ENCODE measurements around the gene SSRP1. TPM values are rescaled to one million over a fixed set of nuclear protein-coding genes. Genes with fewer than 3 reads are reported as not detected.

Gene SSRP1
- total RNA-seq, 1 donor from 2014 or later = 33.8 TPM

DNA sequence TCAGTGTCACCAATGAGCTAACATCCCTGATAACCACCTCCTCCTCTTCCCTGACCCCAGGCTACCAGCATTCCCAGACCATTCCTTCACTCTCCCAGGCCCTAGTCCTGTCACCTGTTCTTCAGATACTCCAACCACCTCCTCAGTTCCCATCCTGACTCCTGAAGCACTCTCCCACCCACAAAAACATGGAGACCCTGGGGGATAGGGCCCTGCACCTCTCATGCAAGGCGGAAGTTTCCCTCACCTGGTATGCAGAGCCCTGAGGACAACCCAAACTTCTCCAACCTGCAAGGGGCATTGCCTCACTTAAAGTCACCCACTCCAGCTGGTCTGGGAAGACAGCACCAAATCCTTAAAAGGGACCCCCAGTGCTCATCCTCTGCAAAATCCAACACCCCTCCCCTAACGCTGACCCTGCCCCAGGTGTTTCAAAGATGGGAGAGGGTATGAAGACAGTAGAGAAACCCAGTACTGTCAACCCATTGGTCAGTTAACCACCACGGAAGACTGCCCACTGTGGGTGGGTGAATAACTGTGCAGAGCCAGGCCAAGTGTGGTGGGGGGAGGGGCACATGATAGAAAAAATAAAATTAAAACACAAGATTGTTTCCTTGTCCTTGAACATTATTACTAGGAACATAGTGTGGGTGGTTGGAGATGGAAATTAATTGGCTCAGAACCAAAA lies 12.4 kb downstream of the SSRP1 start:
- ATAC-seq = no peak
- intact Hi-C loops (cut with DNase I) = no loop called here

GRCh38 chr11:57322256-57323166 lies 13.2 kb downstream of the SSRP1 start:
- DNase-seq (ENCODE audit: missing footprints) = peak; percentile 93
- intact Hi-C loops (cut with DNase I) = no loop called here
- ATAC-seq = peak; percentile 76

More for the DNA sequence above, 12.4 kb downstream of the SSRP1 start:
- DNase-seq (ENCODE audit: missing footprints) = no peak

GRCh38 chr11:57321388-57322255 lies 14.1 kb downstream of the SSRP1 start:
- ATAC-seq (peak; percentile 0), DNase-seq (ENCODE audit: missing footprints) (no peak)
- intact Hi-C loops (cut with DNase I) = no loop called here

DNA sequence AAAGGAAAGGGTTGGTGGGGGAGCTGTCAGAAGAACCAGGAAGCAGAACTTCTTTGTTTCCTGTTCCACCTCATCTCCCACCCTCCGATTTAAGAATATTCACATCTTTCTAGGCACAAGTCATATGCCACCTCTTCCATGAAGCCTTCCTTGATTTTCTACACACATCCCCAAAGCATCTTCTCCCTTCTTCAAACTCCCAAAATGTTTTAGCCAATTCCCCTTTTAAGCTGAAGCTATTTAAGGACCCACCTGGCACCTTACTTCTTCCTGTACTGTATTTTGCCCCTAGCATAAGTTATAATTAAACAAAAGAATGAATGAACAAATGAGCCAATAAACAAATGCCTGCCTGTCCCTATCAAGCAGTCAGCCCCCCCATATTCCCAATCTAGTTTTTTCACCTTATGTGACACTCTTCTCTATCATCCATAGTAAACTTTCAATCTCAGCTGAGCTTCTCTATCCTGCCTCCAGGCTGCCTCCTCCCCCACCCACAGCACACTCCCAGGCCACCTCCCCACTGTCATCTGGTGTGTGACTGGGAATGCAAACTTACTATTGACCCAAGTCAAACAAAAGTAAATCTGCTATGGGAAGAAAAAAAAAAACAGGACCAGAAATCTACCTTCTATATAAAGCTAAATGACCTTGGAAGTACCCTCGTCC lies 14.8 kb downstream of the SSRP1 start:
- intact Hi-C loops (cut with DNase I) = no loop called here
- DNase-seq (ENCODE audit: missing footprints) (no peak), ATAC-seq (no peak)

DNA sequence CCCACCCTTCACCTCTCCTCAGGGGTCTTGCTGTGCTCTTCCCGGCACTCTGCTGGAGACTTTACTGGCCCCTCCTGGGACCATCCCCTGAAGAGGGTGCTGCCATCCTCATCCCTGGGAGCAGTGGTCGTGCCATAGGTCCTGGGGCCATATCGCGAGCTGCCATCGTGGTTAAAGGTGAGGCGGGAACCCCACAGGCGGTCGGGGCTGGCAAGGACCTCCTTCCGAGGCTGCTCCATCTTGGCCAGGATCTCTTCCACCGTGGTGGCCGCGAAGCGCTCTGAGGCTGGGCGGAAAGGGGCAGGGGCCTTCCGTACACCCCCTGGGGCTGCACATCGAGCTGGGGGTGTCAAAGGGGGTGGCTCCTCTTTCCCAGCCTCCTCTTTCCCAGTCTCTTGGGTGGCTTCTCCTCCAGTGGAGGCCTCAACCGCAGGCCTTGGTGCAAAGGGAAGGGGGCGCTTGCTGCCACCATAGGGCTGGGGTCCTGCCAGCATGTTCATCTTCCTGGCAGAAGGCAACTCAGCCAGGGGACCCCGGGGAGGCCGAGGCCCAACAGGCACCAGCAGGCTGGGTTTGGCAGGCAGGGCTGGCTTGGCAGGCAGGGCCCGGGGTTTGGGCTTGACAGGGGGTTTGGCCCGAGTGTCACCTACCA lies 15.5 kb downstream of the SSRP1 start:
- no peak for ATAC-seq
- intact Hi-C loops (cut with DNase I) = no loop called here
- DNase-seq (ENCODE audit: missing footprints) = no peak

GRCh38 chr11:57318178-57318577 lies 17.5 kb downstream of the SSRP1 start:
- DNase-seq (ENCODE audit: missing footprints) (no peak), ATAC-seq (no peak)

GRCh38 chr11:57316017-57316416 lies 19.7 kb downstream of the SSRP1 start:
- ATAC-seq (no peak), DNase-seq (ENCODE audit: missing footprints) (no peak)
- intact Hi-C loops (cut with DNase I) = no loop called here

More at GRCh38 chr11:57318178-57318577, 17.5 kb downstream of the SSRP1 start:
- intact Hi-C loops (cut with DNase I) = no loop called here

- intact Hi-C loops (cut with DNase I) = no loop called here
- ATAC-seq (no peak), DNase-seq (ENCODE audit: missing footprints) (no peak)
Measured at GRCh38 chr11:57315491-57315890, 20.2 kb downstream of the SSRP1 start.

GRCh38 chr11:57314221-57314973 lies 21.3 kb downstream of the SSRP1 start:
- ATAC-seq (no peak), DNase-seq (ENCODE audit: missing footprints) (no peak)
- intact Hi-C loops (cut with DNase I) = no loop called here

DNA sequence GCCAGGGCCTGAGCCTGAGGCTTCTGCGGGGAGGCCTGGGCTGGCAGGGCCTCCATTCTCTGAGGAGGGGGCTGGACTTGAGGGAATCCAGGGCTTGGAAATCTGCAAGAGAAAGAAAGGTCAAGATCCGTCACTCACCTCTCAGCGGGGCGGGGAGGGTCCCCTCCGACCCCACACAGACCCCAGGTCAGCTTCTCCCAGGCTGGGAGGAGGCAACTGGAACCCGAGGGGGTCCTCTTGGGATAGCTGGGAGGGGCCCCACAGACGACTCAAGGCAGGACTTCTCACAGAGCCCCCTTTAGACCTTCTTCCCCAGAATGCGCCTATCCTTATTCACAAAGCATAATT lies 21.9 kb downstream of the SSRP1 start:
- intact Hi-C loops (cut with DNase I) = no loop called here
- ATAC-seq (no peak), DNase-seq (ENCODE audit: missing footprints) (no peak)

- DNase-seq (ENCODE audit: missing footprints) = no peak
- intact Hi-C loops (cut with DNase I) = no loop called here
- ATAC-seq = no peak
Measured at GRCh38 chr11:57313071-57313787, 22.5 kb downstream of the SSRP1 start.

- DNase-seq (ENCODE audit: missing footprints) = no peak
- intact Hi-C loops (cut with DNase I) = no loop called here
- ATAC-seq = no peak
Measured at GRCh38 chr11:57312511-57313021, 23.1 kb downstream of the SSRP1 start.

DNA sequence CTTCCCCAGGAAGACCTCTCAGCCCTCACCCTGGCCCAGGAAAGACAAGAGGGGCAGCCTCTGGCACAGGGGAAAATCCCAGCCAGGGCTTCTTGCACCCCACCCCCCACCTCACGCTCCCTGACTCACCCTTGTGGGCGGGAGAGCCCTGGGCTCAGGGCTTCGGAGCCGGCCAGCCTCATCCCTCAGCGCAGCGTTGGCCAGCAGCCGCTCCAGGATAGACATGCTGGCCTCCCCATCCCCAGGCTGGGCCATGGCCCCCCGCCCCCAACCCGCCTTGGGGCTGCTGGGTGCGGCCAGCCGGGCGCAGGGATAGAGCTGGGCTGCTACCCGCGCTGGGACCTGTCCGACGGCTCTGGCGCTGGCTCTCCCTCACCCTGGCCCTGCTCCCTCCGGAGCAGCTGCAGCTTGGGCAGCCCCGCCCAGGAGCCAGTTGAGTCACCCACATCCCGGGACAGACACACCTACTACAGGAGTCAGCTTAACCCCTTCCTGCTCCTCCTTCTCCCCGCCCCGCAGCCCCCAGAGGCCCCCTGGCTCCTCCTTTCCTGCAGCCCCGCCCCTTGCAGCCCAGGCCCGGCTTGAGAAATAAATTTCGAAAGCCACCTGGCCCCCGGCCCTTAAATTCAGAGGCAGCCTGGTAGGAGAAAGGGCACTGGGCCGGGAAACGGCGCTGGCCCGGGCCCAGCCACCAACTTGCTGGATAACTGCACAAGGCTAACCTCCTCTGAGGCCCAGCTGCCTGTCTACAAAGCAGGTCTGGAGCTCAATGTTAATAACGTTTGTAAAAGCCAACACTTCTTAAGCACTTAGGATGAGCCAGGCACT lies 24.4 kb downstream of the SSRP1 start:
- peak; percentile 94 for DNase-seq (ENCODE audit: missing footprints)

DNA sequence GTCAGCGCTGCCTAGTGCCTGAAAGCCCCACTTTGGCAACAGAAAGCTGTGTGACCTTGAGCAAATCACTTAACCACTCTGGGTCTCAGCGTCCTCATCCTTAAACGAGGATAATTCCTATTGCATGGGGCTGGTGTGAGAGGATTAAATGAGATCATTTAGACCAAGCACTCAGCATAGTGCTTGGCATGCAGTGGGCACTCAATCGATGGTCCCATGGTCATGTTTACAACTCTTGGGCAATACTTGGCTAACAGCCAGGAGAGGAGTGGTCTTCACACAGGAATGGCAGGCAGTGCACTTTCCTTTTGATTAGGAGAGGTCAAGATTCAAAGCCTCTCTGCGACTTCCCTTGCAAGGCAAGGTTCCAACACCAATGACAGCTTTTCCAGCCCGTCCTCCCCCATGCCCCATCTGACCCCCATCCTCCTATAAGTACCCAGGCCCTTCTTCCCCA lies 25.0 kb downstream of the SSRP1 start:
- ATAC-seq = no peak

More for the DNA sequence above, 24.4 kb downstream of the SSRP1 start:
- intact Hi-C loops (cut with DNase I) = no loop called here
- ATAC-seq = peak; percentile 93

GRCh38 chr11:57310091-57310490 lies 25.6 kb downstream of the SSRP1 start:
- ATAC-seq (no peak), DNase-seq (ENCODE audit: missing footprints) (no peak)
- intact Hi-C loops (cut with DNase I) = no loop called here

More for the DNA sequence above, 25.0 kb downstream of the SSRP1 start:
- intact Hi-C loops (cut with DNase I) = no loop called here
- no peak for DNase-seq (ENCODE audit: missing footprints)

Data from Right ventricle myocardium inferior (tissue), 1 donor.